Suppressor macrophage (primary cell): ENCODE measurements around the gene HPX.

Experiments used
- DNase-seq, 4 experiments: peaks; one replicate each; pipeline ENCODE4 v3.0.0-alpha.2; 2020 to 2022

Gene HPX

DNA sequence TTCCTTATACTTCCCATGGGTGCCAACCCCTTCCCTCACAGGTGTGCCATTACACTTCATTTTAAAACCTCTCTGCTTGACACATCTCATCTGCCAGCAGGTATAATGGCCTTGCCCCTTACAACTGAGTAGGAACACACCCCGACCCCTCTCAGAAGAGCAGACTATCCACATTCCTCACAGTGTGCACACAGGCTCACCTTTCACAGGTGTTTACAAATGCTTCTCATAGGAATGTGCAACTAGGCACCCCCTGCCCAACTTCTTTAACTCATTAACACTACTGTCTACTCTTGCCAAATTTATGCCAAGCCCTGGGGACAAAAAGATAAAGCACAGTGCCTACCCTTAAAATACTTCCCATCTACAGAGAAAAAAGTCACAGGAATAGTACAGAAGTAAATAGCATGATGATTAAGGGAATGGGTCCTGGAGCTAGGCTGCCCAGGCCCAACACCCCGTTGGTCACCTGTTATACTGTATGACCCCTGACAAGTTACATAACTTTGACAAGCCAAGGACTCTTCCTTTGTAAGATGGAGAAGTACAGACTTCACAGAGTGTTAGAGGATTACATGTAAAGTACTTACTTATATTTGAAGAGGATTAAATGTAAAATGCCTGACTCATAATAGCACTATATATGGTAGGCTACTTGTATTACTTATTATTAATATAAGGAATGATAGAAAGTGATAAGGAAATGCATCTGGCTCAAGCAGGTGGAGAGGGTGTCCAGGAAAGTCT, 17.7 kb upstream of the HPX start:
- DNase-seq = no peak

DNA sequence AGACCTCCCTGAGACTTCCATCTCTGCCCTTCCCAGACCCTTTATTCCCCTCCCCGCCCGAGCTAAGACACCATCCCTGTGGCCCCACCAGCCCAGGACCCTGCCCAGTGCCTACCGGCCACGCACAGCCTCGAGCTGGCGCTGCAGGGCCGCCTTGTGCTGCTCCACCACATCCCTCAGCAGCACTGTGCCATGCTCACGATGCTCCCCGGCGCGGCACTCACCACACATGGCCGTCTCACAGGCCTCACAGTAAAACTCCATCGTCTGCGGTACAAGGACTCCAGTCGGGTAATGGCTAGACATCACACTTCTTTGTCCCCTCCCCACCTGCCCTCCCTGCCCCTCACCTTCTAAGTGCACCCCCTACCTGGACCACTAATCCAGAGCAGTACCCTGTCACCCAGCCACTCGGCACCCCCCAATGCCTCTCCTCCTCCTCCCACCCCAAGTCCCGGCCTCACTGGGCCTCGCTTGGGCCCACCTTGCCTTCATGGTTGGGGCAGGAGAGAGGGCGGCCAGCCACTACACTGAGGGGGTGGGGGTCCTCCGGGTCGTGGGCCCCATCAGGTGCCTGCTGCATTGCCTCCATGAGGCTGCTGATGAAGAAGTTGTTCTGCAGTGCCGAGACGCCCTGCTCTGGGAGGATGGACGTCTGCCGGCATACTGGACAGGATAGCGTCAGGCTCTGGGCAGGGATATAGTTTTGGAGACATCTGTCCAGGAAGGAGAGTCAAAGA, 17.0 kb upstream of the HPX start:
- DNase-seq = no peak

DNA sequence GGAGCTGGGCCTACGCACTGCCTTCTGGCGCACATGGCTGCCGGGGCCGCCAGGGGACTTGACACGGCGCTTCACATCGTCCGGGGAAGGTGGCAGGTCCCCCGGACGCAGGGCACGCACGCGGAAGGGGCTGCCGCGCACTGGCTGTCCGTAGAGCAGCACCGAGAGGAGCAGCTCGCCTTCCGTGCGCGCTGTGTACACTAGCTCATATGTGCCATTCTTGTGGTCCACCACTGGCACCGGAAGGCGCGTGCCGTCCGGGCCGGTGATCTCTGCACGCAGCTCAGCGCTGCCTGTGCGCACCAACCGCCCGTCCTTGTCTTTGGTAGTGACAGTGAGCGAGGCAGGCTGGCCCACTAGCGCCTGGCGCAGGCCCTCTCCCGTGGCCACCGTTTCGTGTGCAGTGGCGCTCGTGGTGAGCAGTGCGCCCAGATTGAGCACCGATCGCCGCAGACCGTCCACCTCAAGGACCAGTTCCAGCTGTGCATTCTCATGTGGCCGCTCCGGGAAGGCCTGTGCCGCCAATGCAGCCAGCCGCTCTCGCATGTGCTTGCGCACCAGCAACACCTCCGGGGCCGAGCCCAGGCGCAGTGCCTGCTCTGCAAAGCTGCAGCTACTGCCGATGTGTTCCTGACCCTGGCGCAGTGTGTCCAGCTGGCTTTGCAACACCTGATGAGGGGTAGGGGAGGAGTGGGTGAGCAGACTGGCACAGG, 15.7 kb upstream of the HPX start:
- DNase-seq = no peak

DNA sequence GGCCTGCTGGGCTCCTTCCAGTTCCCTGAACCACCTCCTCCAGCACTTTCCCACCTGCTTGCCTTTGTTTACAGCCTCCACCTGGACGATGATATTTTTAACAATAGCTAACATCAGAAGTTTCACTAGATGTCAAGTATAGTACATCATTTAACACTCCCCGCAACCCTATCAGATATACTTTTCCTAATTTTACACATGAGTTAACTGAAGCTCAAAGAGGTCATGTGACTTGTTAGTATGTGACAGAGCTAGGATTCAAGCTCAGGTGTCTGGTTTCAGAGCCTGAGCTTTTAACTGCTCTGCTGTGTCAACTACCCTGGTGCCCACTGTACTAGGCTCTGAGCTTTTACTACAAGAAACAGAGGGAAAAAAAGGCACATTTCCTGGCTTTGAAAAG, 14.3 kb upstream of the HPX start:
- DNase-seq = no peak

DNA sequence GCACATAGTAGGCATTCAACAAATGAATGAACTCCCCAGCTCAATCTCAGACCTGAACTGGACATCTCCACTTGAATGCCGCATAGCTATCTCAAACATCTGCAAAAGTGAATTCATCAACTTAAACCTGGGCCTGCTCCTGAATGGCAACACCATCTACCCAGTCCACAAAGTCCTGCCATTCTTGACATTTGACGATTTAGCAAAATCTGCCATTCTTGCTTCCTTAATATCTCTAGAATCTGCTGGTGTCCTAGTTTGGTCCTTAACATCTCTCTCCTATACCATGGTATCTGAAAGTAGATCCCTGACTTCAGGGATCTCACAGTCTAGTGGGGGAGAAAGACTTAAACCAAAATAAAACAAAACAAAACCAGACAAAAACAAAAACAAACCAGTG, 12.4 kb upstream of the HPX start:
- DNase-seq = no peak

DNA sequence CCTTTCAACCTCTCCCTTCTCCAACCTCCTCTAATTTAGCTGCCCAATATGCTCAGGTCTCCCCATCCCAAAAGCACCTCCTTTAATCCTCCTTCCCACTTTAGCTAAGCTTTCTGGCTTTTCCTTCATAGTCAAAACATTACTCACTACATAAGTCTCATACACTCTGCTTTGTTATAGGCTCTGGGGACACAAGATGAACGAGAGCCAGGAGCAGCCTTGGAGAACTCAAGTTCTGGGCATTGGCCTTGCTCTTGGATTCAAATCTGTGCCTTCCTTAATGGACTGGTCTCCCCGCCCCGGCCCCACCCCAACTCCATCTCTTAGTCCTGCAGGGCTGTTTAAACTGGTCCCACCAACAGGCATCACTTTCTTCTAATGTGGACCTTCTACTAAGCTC, 11.4 kb upstream of the HPX start:
- no peak for DNase-seq

DNA sequence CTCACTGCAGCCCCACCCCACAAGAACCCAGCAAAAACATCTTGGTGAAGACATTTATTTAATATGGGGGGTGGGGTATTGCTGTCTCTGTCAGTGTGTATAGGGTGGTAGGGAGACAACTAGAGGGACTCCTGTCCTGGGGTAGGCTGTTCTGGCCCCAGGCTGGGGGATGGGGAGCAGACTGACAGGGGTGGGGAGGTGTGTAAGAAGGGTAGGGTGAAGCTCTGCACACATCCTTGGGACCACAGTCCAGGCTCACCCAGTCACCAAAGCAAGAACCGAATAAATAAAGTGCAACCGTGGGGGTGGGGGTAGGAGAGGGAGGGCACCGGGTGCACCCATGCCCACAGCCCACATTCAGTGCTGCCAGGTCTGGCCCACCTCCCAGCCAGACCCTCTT, 7.8 kb upstream of the HPX start:
- DNase-seq = no peak

DNA sequence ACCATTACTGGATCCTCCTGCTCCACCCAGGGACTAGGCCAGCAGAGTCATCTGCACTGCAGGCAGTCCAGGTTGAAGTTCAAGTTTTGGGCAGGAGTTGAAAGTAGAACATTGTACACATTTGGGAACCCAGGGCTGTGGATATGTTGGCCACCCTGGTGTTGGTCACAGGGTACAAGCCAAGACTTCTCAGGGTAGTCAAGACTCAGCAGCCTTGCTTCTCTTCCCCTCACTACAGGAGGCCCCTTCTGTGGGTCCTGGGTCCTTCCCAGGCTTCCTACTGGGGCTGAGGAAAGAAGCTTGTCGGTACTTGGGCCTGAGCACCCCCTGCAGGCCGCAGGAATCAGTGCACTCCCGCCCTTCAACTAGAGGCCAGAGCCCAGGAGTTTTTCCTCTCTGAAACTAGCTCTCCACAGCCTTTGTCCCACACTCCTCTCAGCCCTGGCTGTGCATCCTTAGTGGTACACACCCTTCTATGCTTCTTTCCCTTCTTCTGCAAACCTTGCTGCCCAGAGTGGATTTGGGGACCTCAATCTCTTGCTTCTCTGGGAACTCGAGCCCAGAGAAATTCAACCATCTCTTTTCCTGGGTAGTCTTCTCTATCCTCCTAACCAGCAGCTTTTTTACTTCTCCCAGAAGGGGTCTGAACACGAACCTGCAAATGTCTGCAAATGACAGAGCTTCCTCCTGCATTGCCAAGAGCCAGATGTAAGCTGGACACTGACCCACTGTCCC, 2.6 kb upstream of the HPX start:
- DNase-seq = peak; percentile 66 to 81 (median 74)

DNA sequence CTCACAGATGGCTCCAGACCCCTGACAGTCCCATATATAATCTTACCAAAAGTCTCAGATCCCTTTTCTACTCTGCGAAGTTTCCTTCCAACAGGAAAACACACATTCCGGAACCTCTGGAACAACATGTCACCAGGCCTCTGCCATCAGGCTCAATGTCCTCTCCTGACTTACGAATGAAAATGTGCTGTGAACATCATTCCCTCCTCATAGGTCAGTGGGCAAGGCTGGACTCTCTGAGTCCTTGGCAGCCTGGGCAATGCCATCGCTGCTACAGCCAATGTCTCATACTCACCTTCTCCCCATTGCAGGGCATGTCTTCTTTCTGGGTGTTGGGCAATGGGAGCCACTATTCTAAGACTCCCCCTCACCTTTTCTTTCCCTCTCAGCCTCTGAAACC, 1.7 kb upstream of the HPX start:
- DNase-seq = no peak

DNA sequence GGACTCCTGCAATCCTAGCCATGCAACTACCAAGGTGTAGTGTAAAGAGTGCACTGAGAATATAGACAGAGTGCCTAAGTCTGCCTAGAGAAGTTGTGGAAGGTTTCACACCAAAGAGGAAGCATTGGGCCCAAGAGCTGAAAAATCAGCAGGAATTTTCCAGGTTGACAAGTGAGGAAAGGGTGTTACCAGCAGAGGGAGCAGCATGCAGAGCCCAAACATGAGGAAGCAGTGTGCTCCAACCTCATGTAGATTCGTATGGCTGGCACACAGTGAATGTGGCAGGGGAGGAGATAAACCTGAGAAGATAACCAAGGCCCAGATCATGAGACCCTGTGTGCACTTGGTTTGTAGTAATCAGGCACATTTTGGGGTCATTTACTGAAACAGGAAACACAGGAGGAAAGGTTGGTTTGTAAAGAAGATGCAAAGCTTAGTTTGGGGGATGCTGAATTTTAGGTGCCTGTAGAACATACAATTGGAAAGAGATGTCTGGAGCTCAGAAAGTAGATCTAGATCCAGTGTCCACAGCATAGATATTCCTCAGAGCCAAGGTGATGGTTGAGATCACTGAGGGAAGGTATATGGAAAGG, 1.7 kb downstream of the HPX start:
- peak; percentile 82 to 91 (median 86) for DNase-seq

DNA sequence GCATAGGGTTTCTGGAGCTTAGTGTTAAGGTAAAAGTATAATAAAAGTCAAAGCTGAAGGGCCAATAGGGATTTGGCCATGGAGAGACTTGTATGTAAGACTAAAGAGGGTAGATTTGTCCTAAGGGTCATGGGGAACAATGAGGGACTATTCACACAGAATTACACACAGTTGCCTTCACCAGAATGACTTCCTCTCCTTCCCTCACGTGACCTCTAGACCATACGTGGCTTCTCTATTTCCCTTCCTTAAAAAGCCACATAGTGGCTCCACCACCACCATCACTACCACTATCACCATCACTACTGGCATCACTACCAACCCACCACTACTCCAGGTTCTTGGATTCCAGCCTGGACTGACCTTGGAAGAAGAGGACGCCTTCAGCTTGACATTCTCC, 2.8 kb downstream of the HPX start:
- DNase-seq = peak; percentile 64 to 88 (median 78)

DNA sequence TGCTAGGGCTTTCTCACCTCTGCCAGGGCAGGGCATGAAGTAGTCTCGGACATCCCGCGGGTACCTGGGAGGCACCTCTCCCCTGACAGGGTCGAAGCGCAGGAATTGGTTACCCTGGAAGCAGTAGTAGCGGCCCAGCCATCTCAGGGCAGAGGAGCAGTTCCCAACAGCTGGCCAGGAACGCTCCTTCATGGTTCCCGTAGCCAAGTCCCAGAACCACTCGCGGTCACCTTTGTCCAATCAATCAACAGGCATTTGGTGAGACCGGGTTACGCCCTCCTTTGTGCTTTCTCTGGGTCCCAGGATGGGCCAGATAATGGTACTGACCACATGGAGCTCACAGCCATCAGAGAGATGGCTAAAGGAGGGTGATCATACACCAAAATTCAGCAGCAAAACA, 3.4 kb downstream of the HPX start:
- DNase-seq = no peak

DNA sequence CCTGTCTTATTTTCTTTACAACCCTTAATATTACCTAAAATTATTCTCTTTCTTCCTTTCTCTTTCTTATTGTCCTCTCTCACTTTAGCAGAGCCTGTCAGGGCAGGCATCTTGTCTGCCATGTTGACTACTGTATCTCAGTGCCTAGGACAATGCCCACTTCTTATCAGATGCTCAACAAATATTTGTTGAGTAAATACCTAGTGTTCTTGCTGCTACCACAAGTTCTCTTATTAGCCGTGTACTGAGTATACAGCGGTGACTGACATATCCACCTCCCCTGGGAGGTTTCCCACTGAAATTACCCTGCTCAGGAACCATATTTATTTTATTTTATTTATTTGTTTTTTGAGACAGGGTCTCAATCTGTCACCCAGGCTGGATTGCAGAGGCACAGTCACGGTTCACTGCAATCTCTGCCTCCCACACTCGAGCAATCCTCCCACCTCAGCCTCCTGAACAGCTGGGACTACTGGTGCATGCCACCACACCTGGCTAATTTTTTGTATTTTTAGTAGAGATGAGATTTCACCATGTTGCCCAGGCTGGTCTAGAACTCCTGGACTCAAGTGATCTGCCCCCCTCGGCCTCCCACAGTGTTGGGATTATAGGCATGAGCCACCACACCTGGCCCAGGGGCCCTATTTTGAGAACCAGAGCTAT, 6.7 kb downstream of the HPX start:
- no peak for DNase-seq

DNA sequence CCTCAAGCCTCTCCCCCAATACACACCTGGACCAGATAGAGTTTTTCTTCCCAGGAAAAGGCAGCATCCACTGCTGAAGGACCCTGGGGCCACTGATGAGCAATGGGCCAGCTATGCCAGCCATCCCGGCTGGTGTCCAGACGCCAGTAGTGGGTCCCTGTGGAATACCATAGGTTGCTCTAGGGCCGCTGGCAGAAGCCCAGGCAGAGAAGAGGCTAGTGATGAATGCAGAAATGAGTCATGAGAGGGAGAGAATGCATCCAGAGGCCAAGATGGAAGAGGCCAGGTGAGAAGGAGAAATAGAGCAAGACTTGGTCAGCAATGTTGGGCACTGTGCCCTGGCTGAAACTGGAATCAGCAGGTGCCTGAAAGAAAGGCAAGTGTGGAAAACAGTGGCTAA, 8.9 kb downstream of the HPX start:
- no peak for DNase-seq

DNA sequence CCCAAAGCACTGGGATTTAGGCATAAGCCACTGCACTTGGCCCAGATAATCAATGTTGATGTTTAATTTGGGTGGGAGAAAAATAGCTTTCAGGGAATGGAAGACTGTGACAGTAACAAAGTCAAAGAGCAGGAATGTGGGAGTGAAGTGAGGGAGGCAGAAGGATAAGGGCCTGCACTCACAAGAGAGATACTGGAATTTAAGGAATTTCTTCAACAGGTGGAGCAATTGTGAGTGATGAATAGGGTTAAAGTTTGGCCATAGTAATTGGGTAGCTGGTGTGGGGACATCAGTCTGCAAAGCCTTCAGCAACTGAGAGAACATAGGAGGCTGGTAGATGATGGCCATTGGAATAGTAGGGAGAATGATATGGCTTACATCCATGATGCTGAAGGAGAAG, 13.3 kb downstream of the HPX start:
- no peak for DNase-seq

DNA sequence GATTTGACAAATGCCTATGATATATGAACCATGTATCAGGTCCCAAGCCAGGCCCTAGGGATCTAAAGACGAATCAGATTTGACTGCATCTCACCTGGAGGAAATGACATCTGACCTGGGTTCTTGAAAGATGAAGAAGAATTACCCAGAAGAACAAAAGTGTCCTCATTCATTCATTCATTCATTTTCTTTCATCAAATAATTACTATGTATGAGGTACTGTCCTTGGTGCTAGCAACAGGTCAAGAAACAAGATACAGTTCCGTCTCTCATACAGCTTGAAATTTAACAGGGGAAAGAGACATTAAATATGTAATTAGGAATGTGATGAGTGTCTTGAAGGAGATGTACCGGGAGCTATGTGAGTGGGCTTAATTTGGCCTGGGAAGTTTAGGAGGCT, 20.1 kb downstream of the HPX start:
- no peak for DNase-seq

DNA sequence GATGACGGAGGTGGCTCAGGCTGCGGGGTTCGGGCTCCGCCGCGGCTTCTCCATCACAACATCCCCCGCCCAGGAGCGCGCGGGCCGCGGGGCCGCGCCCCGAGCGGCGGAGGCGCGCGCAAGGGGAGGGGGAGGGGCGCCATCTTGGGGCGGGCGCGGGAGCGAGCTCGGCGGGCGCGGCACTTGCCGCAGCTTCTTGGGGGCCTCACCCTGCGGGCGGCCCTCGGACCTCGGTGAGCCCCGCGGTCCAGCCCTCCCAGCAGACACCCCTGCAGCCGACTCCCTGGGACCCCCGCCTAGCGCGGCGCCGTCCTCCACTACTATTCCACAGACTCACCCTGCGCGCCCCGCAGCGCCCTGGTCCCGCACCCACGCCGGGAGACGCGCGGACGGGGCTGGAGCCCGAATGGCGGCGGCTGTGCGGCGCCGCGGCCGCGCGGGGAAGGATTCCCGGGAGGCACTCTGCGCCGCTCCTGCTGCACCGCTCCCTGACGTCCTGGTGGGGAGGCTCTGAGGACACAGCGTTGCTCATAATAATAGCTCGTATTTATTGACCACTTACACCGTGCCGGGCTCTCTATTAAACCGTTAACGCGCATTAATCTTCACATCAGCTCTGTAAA, 21.7 kb downstream of the HPX start, which contains the start of gene APBB1:
Gene APBB1 (minus strand): TSS at position 86 of the 623 bp plus-strand sequence. CDS start 7,747 bp downstream, outside the sequence.
- peak; percentile 46 to 74 (median 57) for DNase-seq

DNA sequence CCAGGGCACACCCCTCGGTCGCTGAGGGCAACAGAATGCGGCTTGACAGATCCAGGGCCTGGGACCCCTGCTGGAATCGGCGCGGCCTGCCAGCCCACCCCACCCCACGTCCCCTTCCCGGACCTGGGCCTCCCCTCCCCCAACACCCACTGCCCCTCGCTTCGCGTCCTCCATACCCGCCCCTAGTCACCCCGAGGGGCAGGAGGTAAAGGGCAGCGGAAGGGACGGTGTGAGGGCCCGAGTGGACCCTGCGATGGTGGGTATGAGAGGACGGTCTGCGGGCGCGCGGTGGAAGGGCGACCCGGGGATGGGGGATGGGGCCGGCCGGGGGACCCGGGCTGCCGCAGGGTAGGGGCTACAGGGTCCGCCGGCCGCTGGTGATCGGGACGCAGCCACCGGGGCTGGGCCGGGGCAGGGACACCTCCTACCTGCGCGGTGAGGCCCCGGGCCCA, 22.2 kb downstream of the HPX start:
- no peak for DNase-seq

DNA sequence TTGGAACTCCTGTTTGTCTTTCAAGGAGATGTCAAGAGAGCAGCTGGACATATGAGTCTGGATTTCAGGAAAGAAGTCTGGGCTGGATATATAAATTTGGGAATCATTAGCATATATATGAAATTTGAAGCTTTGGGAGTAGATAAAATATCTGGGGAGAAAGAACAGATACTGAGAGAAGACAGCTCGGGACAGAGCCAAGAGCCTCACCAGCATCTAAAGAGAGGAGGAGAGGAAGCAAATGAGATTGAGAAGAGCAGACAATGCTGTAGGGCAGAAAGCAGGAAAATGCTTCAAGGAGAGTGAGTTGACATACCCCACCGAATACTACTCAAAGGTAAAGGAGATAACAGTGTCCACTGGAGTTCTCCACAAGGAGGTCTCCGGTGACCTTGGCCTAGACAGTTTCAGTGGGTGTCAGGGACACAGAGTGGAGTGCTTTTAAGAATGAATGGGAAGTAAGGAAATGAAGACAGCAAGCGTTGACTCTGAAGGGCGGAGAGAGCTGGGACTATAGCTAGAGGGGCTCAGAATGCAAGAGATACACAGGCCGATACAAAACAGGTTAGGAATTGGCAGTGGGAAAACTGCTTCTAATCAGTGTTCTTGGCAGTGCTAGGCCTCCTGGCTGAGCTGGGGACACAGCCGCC, 22.8 kb downstream of the HPX start:
- DNase-seq = no peak

DNA sequence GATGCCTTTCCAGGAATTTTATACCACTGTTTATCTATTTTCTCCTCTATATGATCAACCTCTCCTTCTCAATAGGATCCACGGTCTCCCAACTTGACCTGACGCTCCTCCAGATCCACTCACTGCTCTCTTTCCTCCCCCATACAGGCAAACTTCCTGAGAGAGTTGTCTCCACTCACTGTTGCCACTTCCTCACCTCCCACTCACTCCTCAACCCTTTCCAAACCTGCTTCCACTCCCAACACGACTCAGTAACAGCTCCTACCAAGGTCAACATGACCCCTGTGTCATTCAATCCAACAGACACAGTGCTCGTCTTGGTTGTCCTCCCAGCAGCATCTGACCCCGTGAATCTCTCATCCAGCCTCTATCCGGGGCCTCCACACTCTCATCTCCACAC, 25.0 kb downstream of the HPX start:
- DNase-seq = peak; percentile 20 to 64 (median 59)

DNA sequence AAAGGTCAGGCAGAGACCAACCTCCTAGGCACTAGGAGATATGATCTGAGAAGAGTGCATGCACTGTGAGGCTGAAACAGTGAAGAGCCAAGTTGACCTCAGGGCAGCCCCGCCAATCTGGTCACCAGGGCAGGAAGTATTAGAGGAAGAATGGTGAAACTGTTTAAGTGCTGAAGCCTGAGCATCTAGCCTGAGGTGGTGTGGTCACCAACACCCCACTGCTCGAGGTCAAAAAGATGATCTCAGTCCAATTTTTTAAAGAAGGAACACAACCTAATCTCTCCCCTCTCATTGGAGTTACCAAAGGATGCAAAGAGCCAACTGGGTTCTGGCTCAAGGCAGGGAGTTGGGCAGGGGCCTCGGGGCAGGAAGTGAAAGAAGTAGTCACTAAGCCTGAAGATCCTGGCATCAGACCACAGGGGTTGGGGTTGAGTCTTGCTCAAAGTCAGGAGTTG, 25.9 kb downstream of the HPX start:
- DNase-seq = peak; percentile 70 to 86 (median 73)
